GM10266 (cell line): ENCODE results near the gene CGN.

Experiments used
- DNase-seq: peaks from one replicate; pipeline ENCODE4 v3.0.0; 2012; ENCODE audit errors: extremely low spot score
- TF ChIP-seq, protein P1 (sequence below): IDR thresholded peaks from 2 replicates; pipeline ENCODE4 v1.5.1; 2012; ENCODE audit warnings: mild to moderate bottlenecking, low read depth; ENCODE audit not compliant: control insufficient read depth, insufficient read depth; ENCODE audit errors: missing control alignments

Gene CGN

DNA sequence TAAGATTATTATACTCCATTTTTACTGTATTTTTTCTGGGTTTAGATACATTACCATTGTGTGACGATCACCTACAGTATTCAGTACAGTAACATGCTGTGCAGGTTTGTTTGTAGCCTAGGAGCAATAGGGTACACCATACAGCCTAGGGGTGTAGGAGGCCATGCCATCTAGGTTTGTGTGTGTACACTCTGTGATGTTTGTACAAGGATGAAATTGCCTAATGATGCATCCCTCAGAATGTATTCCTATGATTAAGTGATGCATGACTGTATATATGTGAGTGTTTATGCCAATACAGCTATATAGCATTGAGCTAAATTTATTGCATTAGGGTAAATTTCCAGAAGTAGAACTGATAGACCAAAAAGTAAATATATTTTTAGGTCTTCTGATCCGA, 52.2 kb downstream of the CGN start:
- TF ChIP-seq, protein P1, sequence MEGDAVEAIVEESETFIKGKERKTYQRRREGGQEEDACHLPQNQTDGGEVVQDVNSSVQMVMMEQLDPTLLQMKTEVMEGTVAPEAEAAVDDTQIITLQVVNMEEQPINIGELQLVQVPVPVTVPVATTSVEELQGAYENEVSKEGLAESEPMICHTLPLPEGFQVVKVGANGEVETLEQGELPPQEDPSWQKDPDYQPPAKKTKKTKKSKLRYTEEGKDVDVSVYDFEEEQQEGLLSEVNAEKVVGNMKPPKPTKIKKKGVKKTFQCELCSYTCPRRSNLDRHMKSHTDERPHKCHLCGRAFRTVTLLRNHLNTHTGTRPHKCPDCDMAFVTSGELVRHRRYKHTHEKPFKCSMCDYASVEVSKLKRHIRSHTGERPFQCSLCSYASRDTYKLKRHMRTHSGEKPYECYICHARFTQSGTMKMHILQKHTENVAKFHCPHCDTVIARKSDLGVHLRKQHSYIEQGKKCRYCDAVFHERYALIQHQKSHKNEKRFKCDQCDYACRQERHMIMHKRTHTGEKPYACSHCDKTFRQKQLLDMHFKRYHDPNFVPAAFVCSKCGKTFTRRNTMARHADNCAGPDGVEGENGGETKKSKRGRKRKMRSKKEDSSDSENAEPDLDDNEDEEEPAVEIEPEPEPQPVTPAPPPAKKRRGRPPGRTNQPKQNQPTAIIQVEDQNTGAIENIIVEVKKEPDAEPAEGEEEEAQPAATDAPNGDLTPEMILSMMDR, result no peak
- DNase-seq, result no peak

DNA sequence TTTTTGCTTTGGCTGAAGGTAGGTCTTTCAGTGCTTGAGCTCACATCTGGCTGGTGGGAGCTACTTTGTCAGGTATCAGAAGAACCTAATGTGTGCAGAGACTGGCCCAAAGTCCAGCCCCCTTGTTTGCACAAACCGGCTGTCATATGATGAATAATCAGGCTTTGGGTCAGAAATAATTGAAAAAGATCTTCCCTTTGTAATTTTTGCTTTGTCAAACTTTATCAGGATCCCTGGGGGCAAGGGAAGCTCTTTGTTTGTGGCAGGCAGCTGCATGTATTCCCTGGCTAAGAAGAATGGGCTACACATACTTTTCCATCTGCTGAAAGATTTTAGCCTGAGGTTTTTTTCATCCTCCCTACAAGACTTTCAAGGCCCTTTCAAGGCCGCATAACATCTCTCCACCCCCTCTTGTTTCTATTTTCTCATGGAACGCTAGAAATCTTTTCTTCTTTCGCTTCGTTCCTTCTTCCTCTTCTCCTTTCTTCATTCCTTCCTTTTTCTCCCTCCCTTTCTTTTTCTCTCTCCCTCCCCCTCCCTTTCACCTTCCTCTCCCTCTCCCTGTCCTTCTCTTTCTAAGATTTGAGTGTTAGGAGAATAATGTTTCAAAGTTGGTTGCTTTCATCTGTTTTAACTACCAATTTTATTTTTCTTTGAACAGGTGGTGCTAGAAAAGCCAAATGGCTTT, 54.5 kb downstream of the CGN start:
- TF ChIP-seq, protein P1, result no peak
- no peak for DNase-seq

DNA sequence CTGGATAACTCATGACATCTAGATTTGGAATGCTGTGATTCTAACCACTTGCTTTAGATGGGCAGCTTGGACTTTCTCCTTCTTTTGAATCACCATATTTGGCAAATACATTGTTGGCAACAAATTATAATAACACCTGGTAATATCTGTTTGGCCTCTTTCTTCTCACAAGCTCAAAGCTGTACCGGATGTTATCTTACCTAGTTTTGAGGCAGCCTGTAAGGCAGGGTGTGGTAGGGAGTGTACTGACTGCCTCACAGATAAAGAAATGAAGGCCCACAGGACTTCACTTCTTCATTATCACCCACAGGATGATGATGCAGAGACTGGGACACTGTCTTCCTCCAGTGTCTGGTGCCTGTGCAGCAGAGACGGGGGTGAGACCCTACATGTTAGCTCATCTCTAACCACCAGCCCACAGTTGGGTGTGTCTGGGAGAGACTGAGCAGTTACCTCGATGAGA, 57.5 kb downstream of the CGN start:
- TF ChIP-seq, protein P1, result no peak
- DNase-seq, result no peak

DNA sequence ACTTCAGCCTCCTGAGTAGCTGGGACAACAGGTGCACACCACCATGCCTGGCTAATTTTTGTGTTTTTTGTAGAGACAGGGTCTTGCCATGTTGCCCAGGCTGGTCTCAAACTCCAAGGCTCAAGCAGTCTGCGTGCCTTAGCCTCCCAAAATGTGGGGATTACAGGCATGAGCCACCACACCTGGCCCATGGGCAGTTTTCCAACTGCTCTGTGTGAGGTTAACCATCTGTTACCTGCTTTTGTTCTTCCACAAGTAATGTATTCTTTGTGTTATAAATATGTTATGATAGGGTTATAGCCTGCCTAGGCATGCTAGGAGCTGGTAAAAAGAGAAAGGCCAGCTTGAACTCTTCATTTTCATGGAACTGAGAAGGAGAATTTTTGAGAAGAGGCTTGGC, 59.6 kb downstream of the CGN start:
- TF ChIP-seq, protein P1, result no peak
- no peak for DNase-seq

DNA sequence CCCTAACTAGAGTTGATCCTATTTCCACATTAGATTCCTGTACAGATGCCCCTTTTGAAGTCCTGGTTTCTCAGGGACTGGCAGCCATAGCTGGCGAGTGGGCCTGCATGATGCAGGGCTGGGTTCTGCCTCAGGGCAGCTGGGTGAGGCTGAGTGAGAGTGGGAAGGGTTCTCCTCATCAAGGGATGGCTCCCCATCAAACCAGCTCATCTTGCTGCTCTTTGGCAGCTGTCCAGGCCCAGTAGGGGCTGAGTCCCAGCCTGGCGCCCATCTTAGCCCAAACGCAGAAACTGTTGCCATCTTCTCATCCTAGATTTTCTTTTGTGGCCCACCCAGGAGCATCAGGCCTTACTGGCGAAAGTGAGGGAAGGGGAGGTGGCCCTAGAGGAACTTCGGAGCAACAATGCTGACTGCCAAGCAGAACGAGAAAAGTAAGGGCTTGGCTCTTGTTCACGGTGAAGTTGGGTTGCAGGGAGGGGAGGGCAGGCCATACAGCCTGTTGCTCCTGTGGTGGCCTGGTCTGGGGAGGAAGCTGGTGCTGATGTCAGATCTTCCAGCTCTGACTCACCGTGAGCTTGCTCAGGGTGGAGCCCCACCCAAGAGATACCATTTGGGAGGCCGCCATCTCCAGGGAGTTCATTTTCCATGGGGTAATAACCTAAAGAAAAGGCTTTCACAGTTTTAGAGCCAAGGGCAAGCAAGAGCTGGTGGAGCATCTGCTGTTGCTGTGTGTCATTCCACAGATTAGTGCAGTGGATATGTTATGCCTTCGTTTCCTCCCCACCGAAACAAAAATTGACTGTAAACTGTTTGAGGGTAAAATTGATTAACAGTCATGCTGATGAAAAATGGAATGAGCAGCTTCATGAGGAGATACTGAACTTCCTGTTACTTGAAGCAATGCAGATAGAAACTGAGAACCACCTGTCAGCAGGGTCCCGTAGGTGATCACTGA, 63.7 kb downstream of the CGN start:
- no peak for DNase-seq
- TF ChIP-seq, protein P1, result no peak

DNA sequence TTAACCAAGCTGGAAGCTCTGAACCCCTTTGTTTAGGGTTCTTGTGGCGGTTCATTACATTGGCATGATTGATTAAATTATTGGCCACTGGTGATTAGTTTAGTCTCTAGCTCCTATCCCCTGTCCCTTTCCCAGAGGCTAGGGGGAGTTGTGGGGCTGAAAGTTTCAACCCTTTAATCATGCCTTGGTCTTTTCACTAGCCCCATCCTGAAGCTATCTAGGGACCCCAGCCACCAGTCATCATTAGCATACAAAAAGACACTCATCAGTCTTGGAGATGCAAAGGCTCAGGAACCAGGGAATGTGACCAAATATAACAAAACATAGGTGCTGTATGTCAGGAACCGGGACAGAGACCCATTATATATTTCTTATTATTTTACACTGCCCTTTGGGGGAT, 66.0 kb downstream of the CGN start:
- TF ChIP-seq, protein P1, result no peak
- no peak for DNase-seq
